Spleen (tissue), 7 donors: ENCODE measurements around the gene PPP1R3F.

Experiments used
- POLR2A ChIP-seq, 3 donors: fragments of 450-650 bp; IDR thresholded peaks; one replicate each; pipeline ENCODE4 v1.5.1; 2017; ENCODE audit warnings: antibody characterized with exemption in 3 of 3, mild to moderate bottlenecking in 1 of 3
- POLR2AphosphoS5 ChIP-seq, 3 donors: sonication (generic); formaldehyde crosslinking; IDR thresholded peaks; one replicate each; pipeline ENCODE4 v1.5.1; 2017; ENCODE audit warnings: antibody characterized with exemption in 3 of 3
- TF ChIP-seq, protein P1 (sequence below), 11 experiments: fragments of 200-600 bp in 7 of 11; fragments of 450-650 bp in 4 of 11; sonication (generic) in 4 of 11; IDR thresholded peaks in 8 of 11; conservative IDR thresholded peaks in 3 of 11; 1 replicate in 7 of 11; 2 replicates in 4 of 11; pipeline versions ENCODE4 v1.4.0 to v1.8.0; 2016 to 2021; ENCODE audit warnings: antibody characterized with exemption in 11 of 11, inconsistent platforms in 4 of 11, mild to moderate bottlenecking in 1 of 11
- donor health status: DM: no; HTN: no; CAD: no; lungs with moderate emphysema.
- donor health status: DM: no; HTN: no; CAD: no.
- donor health status: DM: no; HTN: no; CAD: no.

GRCh38 chrX:49247346-49247745, 22.2 kb upstream of the PPP1R3F start:
- TF ChIP-seq, protein P1, sequence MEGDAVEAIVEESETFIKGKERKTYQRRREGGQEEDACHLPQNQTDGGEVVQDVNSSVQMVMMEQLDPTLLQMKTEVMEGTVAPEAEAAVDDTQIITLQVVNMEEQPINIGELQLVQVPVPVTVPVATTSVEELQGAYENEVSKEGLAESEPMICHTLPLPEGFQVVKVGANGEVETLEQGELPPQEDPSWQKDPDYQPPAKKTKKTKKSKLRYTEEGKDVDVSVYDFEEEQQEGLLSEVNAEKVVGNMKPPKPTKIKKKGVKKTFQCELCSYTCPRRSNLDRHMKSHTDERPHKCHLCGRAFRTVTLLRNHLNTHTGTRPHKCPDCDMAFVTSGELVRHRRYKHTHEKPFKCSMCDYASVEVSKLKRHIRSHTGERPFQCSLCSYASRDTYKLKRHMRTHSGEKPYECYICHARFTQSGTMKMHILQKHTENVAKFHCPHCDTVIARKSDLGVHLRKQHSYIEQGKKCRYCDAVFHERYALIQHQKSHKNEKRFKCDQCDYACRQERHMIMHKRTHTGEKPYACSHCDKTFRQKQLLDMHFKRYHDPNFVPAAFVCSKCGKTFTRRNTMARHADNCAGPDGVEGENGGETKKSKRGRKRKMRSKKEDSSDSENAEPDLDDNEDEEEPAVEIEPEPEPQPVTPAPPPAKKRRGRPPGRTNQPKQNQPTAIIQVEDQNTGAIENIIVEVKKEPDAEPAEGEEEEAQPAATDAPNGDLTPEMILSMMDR (IDR thresholded peaks at IDR 0.05 in 8 of 11, conservative IDR thresholded peaks at IDR 0.05 in 3 of 11), result no peak
- no peak for TF ChIP-seq POLR2AphosphoS5 (IDR thresholded peaks at IDR 0.05)
- TF ChIP-seq POLR2A (IDR thresholded peaks at IDR 0.05), result no peak
